H9 (cell line): ENCODE data around the gene PRKCB. TPM values are rescaled to one million over a fixed set of nuclear protein-coding genes. Genes with fewer than 3 reads are reported as not detected.

Source experiments
- DNase-seq: peaks from one replicate; pipeline ENCODE4 v3.0.0-alpha.2; 2017
- H2AFZ ChIP-seq: one replicate; pipeline ENCODE4 v1.6.1; 2013; ENCODE audit warnings: mild to moderate bottlenecking, low read length, control low read depth, moderate library complexity
- H2AK5ac ChIP-seq: 2 replicates; pipeline ENCODE4 v1.6.1; 2013; ENCODE audit warnings: low read length, control low read depth, mixed read lengths; ENCODE audit not compliant: insufficient read length
- H2BK120ac ChIP-seq: one replicate; pipeline ENCODE4 v1.6.1; 2013; ENCODE audit warnings: low read depth, mild to moderate bottlenecking, low read length, control low read depth, inconsistent platforms; ENCODE audit not compliant: poor library complexity, severe bottlenecking
- H2BK12ac ChIP-seq: 2 replicates; pipeline ENCODE4 v1.6.1; 2013; ENCODE audit warnings: low read length, control low read depth, mixed read lengths, low read depth; ENCODE audit not compliant: insufficient read length
- H2BK15ac ChIP-seq: 2 replicates; pipeline ENCODE4 v1.6.1; 2013; ENCODE audit warnings: low read depth, low read length, control low read depth
- H2BK20ac ChIP-seq: one replicate; pipeline ENCODE4 v1.6.1; 2013; ENCODE audit warnings: low read depth, mild to moderate bottlenecking, low read length, control low read depth, inconsistent platforms; ENCODE audit not compliant: poor library complexity, severe bottlenecking
- H2BK5ac ChIP-seq: 2 replicates; pipeline ENCODE4 v1.6.1; 2013; ENCODE audit warnings: low read length, control low read depth, mixed read lengths; ENCODE audit not compliant: insufficient read length
- H3K14ac ChIP-seq: 2 replicates; pipeline ENCODE4 v1.6.1; 2013; ENCODE audit warnings: low read length, control low read depth; ENCODE audit not compliant: insufficient read depth
- H3K18ac ChIP-seq: 2 replicates; pipeline ENCODE4 v1.6.1; 2013; ENCODE audit warnings: low read depth, mild to moderate bottlenecking, mixed read lengths, low read length, control low read depth; ENCODE audit not compliant: insufficient read length
- H3K23ac ChIP-seq: 2 replicates; pipeline ENCODE4 v1.6.1; 2013; ENCODE audit warnings: low read length, control low read depth, mixed read lengths, low read depth; ENCODE audit not compliant: insufficient read length
- H3K23me2 ChIP-seq: 2 replicates; pipeline ENCODE4 v1.6.1; 2013; ENCODE audit warnings: low read depth, mild to moderate bottlenecking, mixed read lengths, low read length, control low read depth; ENCODE audit not compliant: insufficient read length, poor library complexity, severe bottlenecking
- H3K27ac ChIP-seq: 2 replicates; pipeline ENCODE4 v1.5.1; 2013; ENCODE audit warnings: low read length, control low read depth, mixed read lengths, low read depth; ENCODE audit not compliant: insufficient read length
- H3K27me3 ChIP-seq: 2 replicates; pipeline ENCODE4 v1.6.1; 2013; ENCODE audit warnings: low read length, control low read depth, inconsistent platforms; ENCODE audit not compliant: insufficient read depth
- H3K4ac ChIP-seq: 2 replicates; pipeline ENCODE4 v1.6.1; 2013; ENCODE audit warnings: low read depth, mild to moderate bottlenecking, control low read depth, inconsistent platforms, low read length, moderate library complexity
- H3K4me1 ChIP-seq: 2 replicates; pipeline ENCODE4 v1.6.1; 2013; ENCODE audit warnings: low read length, control low read depth, inconsistent platforms; ENCODE audit not compliant: insufficient read depth
- H3K4me2 ChIP-seq: 2 replicates; pipeline ENCODE4 v1.6.1; 2013; ENCODE audit warnings: low read length, control low read depth, mixed read lengths; ENCODE audit not compliant: insufficient read length, insufficient read depth
- H3K56ac ChIP-seq: 2 replicates; pipeline ENCODE4 v1.6.1; 2013; ENCODE audit warnings: low read depth, mild to moderate bottlenecking, mixed read lengths, low read length, control low read depth; ENCODE audit not compliant: insufficient read length
- H3K79me1 ChIP-seq: 2 replicates; pipeline ENCODE4 v1.6.1; 2013; ENCODE audit warnings: low read depth, mild to moderate bottlenecking, moderate library complexity, low read length, control low read depth, inconsistent platforms; ENCODE audit not compliant: insufficient read depth, poor library complexity, severe bottlenecking
- H3K79me2 ChIP-seq: 2 replicates; pipeline ENCODE4 v1.6.1; 2013; ENCODE audit warnings: low read length, control low read depth, inconsistent platforms; ENCODE audit not compliant: insufficient read depth
- H3K9ac ChIP-seq: 2 replicates; pipeline ENCODE4 v1.6.1; 2013; ENCODE audit warnings: low read length, control low read depth, mixed read lengths; ENCODE audit not compliant: insufficient read length; ENCODE audit errors: extremely low read depth
- H3K9me3 ChIP-seq: one replicate; pipeline ENCODE4 v1.6.1; 2013; ENCODE audit warnings: low read depth, low read length, inconsistent platforms; ENCODE audit not compliant: control insufficient read depth
- H3T11ph ChIP-seq: one replicate; pipeline ENCODE4 v1.6.1; 2013; ENCODE audit warnings: mild to moderate bottlenecking, low read length, control low read depth, inconsistent platforms
- H4K20me1 ChIP-seq: one replicate; pipeline ENCODE4 v1.6.1; 2013; ENCODE audit not compliant: control insufficient read depth, insufficient read length, insufficient read depth
- H4K5ac ChIP-seq: 2 replicates; pipeline ENCODE4 v1.6.1; 2013; ENCODE audit warnings: low read depth, mild to moderate bottlenecking, mixed read lengths, low read length, control low read depth; ENCODE audit not compliant: insufficient read length
- H4K8ac ChIP-seq: replicated peaks from 2 replicates; pipeline ENCODE4 v1.6.1; 2013; ENCODE audit warnings: low read length, control low read depth, mixed read lengths, low read depth; ENCODE audit not compliant: insufficient read length
- H4K91ac ChIP-seq: 2 replicates; pipeline ENCODE4 v1.6.1; 2013; ENCODE audit warnings: low read depth, mild to moderate bottlenecking, moderate library complexity, mixed read lengths, low read length, control low read depth; ENCODE audit not compliant: insufficient read length
- H3K27ac Mint-ChIP-seq, 3 experiments: 2 replicates in 2 of 3; 3 replicates in 1 of 3; pipeline ENCODE4 v1.8.0; 2020 to 2021; ENCODE audit warnings: mixed read lengths in 3 of 3, mild to moderate bottlenecking in 1 of 3, moderate library complexity in 1 of 3
- H3K27me3 Mint-ChIP-seq: 2 replicates; pipeline ENCODE4 v1.8.0; 2021; ENCODE audit warnings: low read depth, mild to moderate bottlenecking, moderate library complexity, mixed read lengths
- H3K36me3 Mint-ChIP-seq, 3 experiments: 2 replicates in 2 of 3; 3 replicates in 1 of 3; pipeline ENCODE4 v1.8.0; 2020 to 2021; ENCODE audit warnings: low read depth in 3 of 3, mixed read lengths in 3 of 3; ENCODE audit not compliant: insufficient read depth in 1 of 3
- H3K4me1 Mint-ChIP-seq, 2 experiments: 2 replicates each; pipeline ENCODE4 v1.8.0; 2020; ENCODE audit warnings: mixed read lengths in 2 of 2
- H3K4me3 Mint-ChIP-seq, 2 experiments: 2 replicates in 1 of 2; 3 replicates in 1 of 2; pipeline ENCODE4 v1.8.0; 2020 to 2021; ENCODE audit warnings: mild to moderate bottlenecking in 2 of 2, mixed read lengths in 2 of 2, moderate library complexity in 1 of 2
- H3K9me3 Mint-ChIP-seq, 2 experiments: 2 replicates in 1 of 2; 3 replicates in 1 of 2; pipeline ENCODE4 v1.8.0; 2020; ENCODE audit warnings: mild to moderate bottlenecking in 2 of 2, mixed read lengths in 2 of 2, moderate library complexity in 1 of 2
- CTCF ChIP-seq: fragments of 200-600 bp; sonication (generic); conservative IDR thresholded peaks from 3 replicates; pipeline ENCODE4 v1.8.0; 2021; ENCODE audit warnings: antibody characterized with exemption, mild to moderate bottlenecking
- whole genome bisulfite sequencing: extraction: QIAGEN DNeasy Blood & Tissue Kit; methylation state at CpG from one replicate; pipeline ENCODE4 v1.1.7; 2013; ENCODE audit warnings: missing lambda C conversion rate, low lambda C conversion rate, mixed read lengths; ENCODE audit not compliant: insufficient read length; ENCODE audit errors: extremely low coverage; 5-methylcytosine and 5-hydroxymethylcytosine counted together
- total RNA-seq: library from RNA; stranded (reverse); gene quantifications from 2 replicates; pipeline ENCODE4 v1.2.1, GENCODE V29; 2021

PRKCB gene
- total RNA-seq, 1 experiment from 2014 or later: 7.0 TPM

DNA sequence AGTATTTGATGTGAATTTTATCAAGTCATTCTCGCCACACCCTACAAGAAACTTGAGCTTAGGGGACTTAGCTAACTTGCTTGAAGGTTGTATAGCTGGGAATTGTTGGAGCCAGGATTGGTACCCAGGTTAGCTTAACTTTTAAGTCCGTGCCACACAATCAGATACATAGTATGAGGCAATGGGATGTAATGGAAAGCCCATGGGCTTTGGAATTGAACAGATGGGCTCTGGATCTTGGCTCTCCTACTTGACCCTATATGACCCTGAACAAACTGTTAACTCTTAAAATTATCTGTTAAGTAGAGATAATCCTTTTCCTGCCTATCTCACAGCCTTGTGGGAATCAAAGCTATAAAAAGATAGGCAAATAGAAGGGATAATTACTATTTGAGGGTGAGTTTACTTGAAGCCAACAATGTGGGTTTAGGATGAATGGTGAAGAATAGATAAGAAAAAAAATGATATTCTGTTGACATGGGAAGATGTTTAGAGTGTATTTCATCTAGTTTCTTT is 368.4 kb downstream of the PRKCB start:
- Histone ChIP-seq H3K23ac (no peak overlapping the region), H2BK12ac (no peak overlapping the region), H3K56ac (no peak overlapping the region), H3K9me3 (no peaks in the 10 kb centered on the region), H2AK5ac (no peak overlapping the region), H2BK5ac (no peak overlapping the region), H3K14ac (no peak overlapping the region), H2AFZ (no peak overlapping the region), H3T11ph (no peak overlapping the region), H3K27me3 (no peaks in the 10 kb centered on the region), H3K4ac (no peak overlapping the region), H3K9ac (no peak overlapping the region), H3K4me2 (no peak overlapping the region), H4K20me1 (no peaks in the 10 kb centered on the region), H3K23me2 (no peaks in the 10 kb centered on the region), H3K4me1 (peaks cover 5% of the 10 kb centered on the region; the same call in 1 of the 2 replicates), H2BK15ac (no peak overlapping the region), H3K18ac (no peak overlapping the region), H3K27ac (no peak overlapping the region), H4K8ac (no peak overlapping the region), H4K91ac (no peak overlapping the region), H2BK20ac (no peak overlapping the region), H3K79me1 (no peaks in the 10 kb centered on the region), H2BK120ac (no peak overlapping the region), H4K5ac (no peak overlapping the region), H3K79me2 (no peaks in the 10 kb centered on the region)
- no peak overlapping the region for H3K4me3 Mint-ChIP-seq
- WGBS: no CpG with 5 or more reads among the region's 2 CpGs
- no peak for DNase-seq
- peaks cover 2 to 5% of the 10 kb centered on the region in 2 experiments; a peak in 4 of 5 replicates for H3K9me3 Mint-ChIP-seq
- H3K4me1 Mint-ChIP-seq: peaks cover 37 to 42% of the 10 kb centered on the region in 2 experiments
- TF ChIP-seq CTCF: no peak
- H3K27me3 Mint-ChIP-seq: no peaks in the 10 kb centered on the region
- H3K27ac Mint-ChIP-seq: no peak overlapping the region
- peaks cover 0 to 16% (median 3%) of the 10 kb centered on the region in 3 experiments; a peak in 3 of 7 replicates for H3K36me3 Mint-ChIP-seq
